Stimulated activated naive CD8-positive, alpha-beta T cell treated with anti-CD3 and anti-CD28 coated beads, Interleukin-15, Interleukin-2, amounts not matched to agents 100 U/mL and 50 U/mL, for 24 hours (primary cell): ENCODE measurements around the gene SLC46A1.

Experiments used
- ATAC-seq: fragments of 150-1000 bp; cut with Tn5 transposase; one replicate; pipeline ENCODE4 v1.10.0; 2021
- DNase-seq: peaks from one replicate; pipeline ENCODE4 v3.0.0; 2021

Gene SLC46A1

GRCh38 chr17:28357061-28357900 is 48.7 kb downstream of the SLC46A1 start, which contains the start of gene POLDIP2:
Gene POLDIP2, minus strand, starts transcription at chr17:28357527. Its CDS starts 79 bp downstream, at chr17:28357448.
- DNase-seq (peak; percentile 97), ATAC-seq (peak; percentile 100)

DNA sequence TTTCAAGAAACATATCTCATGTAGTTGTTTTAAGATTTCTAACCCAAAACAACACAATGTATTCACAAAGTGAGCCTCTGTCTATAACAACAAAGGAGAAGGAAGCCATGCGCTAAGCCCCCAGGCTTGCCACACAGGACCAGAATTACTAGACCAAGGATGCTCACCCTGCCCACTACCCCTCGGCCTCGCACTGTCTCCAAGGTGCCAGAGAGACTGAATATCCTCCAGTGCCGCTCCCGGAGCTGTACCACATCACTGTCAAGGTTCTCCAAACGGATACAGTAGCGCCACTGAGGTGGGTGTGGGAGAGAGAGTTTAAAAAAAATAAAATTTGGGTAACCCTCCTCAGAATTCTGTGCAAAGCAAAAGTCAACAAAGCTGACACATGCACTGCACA is 55.7 kb downstream of the SLC46A1 start:
- no peak for DNase-seq
- no peak for ATAC-seq

DNA sequence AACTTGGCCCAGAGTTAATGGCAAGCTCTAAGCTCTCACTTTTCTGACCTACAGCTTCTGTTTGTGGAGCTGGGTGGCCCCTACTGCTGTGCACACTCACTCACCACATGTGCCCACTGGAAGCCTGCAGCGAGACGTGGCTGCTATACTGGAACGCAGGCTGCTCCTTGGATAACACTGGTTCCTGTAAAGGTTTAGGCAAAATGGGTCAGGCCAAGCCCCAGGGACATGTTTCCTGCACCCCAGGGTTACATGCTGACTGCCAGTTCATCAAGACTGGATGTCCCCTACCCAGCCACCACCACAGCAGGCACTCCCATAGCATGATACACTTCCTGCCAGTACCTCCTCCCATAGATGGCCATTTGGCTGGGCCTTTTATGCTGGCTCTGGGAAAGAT is 57.0 kb downstream of the SLC46A1 start:
- DNase-seq (no peak), ATAC-seq (no peak)

- ATAC-seq (no peak), DNase-seq (no peak)
Measured at GRCh38 chr17:28347261-28347891, 58.6 kb downstream of the SLC46A1 start.

DNA sequence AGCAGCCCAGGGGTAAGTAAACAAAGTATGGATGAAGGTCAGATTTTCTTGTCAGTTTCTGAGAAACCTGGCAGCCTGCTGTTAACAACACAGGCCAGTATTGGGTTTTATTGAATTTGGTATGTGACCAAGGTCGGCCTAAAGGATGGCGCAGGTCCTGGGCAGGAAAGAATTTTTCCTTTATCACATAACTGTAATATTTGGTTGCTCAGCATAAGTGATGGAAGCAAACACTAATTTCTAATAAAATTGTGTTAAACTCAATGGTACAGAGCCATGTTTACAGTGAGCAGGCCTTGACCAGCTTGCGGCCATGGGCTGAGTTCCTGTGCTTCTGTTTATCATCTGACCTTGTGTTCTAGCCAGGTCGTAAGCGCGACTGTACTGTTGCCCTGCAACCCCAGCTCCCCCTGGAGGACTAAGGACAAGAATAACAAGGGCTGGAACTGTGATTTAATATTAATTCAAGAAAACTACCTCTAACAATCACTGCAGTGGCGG is 59.2 kb downstream of the SLC46A1 start:
- ATAC-seq = no peak
- DNase-seq = no peak

GRCh38 chr17:28346199-28346580 is 59.8 kb downstream of the SLC46A1 start:
- ATAC-seq (no peak), DNase-seq (no peak)

GRCh38 chr17:28345419-28346198 is 60.4 kb downstream of the SLC46A1 start:
- DNase-seq (no peak), ATAC-seq (no peak)
